Mucosa of gallbladder (tissue), 1 donor: ENCODE data around the gene ZBED6. TPM values are rescaled to one million over a fixed set of nuclear protein-coding genes. Genes with fewer than 3 reads are reported as not detected.
"Not testable (repeated sequence)": the region's sequence is repeated elsewhere in the genome, so short reads cannot be mapped to it uniquely, and the experiment has no call there.

Source experiments
- DNase-seq: peaks from one replicate; pipeline ENCODE4 v3.0.0-alpha.2; 2020; ENCODE audit warnings: low spot score
- total RNA-seq: library from RNA; stranded (reverse); gene quantifications from one replicate; pipeline ENCODE4 v1.2.1, GENCODE V29; 2021
- donor health status: DM: no; HTN: no; CAD: no.

ZBED6 gene
- total RNA-seq, 1 donor from 2014 or later: 35.1 TPM

GRCh38 chr1:203778146-203778545, 17.3 kb upstream of the ZBED6 start:
- no peak for DNase-seq

DNA sequence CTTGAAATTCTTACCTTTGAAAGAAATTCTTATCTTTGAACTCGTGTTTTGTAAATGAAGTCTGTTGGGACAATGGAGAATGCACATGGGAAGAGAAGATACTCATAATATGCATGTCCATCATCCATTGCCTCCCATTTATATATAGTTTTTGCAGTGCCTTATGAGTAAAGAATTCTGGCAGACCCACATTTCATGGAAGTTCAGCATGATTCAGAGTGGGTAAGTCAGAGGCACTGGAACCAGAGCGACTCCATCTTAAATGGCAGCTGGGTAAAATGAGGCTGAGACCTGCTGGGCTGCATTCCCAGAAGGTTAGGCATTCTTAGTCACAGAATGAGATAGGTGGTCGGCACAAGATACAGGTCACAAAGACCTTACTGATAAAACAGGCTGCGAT, 16.6 kb upstream of the ZBED6 start:
- DNase-seq: no peak

GRCh38 chr1:203781962-203782361, 13.5 kb upstream of the ZBED6 start:
- DNase-seq: no peak

DNA sequence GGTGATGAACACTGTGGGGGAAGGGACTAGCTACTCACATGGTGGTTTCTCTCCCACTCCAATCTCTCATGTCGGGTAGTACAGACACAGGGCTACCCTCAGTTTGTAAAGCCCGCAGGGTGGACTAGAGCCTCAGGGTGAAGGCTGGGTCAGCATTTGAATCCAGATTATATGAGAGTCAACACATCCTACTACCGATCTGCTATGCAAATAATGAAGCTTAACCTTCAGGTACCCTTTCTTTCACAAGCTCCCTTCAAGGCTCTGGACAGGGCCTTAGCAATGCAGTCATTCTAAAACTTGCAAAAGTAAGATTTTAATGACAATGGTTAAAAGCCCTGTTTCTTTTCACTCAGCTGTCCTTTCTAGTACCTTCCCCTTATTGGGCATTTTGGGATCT, 5.5 kb upstream of the ZBED6 start:
- DNase-seq: no peak

DNA sequence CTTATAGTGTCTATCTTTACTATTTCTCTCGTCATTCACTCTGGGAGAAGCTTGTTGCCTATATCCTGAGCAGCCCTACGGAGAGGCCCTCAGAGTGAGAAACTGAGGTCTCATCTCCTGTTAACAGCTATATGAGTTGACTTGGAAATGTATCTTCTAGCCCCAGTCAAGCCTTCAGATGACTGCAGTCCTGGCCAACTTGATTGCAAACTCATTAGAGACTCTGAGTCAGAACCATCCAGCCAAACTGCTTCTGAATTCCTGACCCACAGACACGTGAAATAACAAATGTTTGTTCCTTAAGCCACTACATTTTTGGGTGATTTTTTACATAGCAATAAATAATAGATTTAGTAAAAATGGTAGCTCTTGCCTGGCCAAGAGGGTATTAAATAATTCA, 3.9 kb upstream of the ZBED6 start:
- no peak for DNase-seq

DNA sequence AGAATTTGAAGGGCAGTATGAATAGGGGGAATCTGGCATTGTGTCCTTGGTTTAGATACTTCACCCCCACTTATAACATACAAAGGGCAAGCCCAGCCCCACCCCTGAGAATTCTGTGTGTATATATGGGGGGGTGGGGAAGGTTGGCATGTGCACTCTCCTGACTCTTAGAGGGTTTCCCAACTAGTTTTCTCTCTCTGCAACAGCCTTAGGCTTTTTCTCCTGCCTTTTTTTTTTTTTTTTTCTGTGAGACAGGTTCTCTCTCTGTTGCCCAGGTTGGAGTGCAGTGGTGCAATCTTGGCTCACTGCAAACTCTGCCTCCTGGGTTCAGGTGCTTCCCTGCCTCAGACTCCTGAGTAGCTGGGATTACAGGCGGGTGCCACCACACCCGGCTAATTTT, 2.9 kb upstream of the ZBED6 start:
- DNase-seq: no peak

- not testable (repeated sequence) for DNase-seq
Observed at GRCh38 chr1:203793561-203793960, 1.9 kb upstream of the ZBED6 start.

GRCh38 chr1:203794764-203795440, 521 bp upstream of the ZBED6 start:
- DNase-seq: no peak

GRCh38 chr1:203796236-203796605, 798 bp downstream of the ZBED6 start:
- DNase-seq: no peak

GRCh38 chr1:203797216-203797615, 1.8 kb downstream of the ZBED6 start:
- DNase-seq: no peak

DNA sequence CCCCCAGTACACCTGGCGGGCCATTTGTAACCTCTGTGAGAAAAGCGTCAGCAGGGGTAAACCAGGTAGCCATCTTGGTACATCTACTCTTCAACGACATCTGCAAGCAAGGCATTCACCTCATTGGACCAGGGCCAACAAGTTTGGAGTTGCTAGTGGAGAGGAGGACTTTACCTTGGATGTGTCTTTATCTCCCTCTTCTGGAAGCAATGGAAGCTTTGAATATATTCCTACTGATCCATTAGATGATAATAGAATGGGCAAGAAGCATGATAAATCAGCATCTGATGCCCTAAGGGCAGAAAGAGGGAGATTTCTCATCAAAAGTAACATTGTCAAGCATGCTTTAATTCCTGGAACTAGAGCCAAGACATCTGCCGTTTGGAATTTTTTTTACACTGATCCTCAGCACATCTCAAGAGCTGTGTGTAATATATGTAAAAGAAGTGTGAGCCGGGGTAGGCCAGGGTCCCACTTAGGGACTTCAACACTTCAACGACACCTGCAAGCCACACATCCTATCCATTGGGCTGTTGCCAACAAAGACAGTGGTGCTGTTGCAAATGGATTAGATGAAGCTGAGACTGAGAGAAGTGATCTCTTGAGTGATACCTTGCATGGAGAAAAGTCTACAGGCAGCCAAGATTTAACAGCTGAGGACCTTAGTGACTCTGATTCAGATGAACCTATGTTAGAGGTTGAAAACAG, 2.7 kb downstream of the ZBED6 start:
- no peak for DNase-seq

DNA sequence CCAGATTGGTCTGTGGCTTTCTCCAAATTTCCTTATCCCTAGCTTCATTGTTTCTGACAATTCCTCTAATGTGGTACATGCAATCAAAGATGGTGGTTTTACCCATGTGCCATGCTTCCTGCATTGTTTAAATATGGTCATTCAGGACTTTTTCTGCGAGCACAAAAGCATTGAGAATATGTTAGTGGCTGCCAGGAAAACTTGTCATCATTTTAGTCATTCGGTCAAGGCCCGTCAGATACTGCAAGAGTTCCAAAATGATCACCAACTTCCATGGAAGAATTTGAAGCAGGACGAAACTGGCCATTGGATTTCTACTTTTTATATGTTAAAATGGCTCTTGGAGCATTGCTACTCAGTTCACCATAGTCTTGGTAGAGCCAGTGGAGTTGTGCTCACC, 3.7 kb downstream of the ZBED6 start:
- no peak for DNase-seq

- DNase-seq: no peak
Observed at GRCh38 chr1:203799971-203800370, 4.5 kb downstream of the ZBED6 start.

GRCh38 chr1:203805689-203806088, 10.3 kb downstream of the ZBED6 start:
- no peak for DNase-seq

DNA sequence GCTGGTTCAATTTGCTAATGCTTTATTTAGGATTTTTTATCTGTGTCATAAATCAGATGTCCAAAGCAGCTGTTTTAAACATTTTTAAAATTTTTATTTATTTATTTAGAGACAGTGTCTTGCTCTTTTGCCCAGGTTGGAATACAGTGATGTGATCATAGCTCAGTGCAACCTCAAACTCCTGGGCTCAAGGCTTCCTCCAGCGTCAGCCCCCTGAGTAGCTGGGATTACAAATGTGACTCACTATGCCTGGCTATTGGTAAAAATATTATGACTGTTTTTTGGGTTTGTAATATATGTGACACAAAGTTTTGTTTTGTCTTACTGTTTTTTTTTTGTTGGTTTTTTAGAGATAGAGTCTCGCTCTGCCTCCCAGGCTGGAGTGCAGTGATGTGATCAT, 11.8 kb downstream of the ZBED6 start:
- DNase-seq: no peak

GRCh38 chr1:203813581-203814341, 18.3 kb downstream of the ZBED6 start:
- no peak for DNase-seq

DNA sequence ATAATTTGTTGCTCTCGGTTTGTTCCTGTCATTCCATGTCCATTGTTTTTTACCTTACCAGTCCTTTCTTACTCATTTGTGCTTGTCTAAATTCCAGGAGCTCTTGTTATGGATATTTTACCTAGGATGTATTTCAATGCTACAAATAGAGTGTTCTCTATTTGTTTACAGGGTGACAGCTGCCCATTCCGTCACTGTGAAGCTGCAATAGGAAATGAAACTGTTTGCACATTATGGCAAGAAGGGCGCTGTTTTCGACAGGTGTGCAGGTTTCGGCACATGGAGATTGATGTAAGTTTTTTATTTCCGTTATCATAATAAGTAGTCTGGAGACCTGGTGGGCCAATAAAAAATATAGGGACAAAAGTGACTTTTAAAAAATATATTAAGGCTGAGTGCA, 23.0 kb downstream of the ZBED6 start:
- DNase-seq: no peak

DNA sequence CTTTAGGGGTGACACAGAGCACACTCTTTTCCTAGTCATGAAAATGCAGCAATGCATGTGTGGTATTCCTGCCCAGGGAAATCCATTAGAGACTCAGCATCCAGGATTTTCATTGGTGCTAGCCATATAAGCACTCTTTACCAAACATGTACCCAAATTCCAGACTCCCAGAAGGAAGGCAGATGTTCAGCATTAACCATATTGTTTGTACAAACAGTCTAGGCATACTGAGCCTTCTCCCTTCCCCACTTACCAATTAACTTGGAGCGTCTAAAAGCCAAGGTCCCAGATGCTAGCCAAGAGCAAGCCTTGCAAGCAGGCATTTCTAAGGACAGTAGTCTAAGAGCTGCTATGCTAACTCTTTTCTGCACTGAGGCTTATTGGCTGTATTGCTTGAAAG, 27.9 kb downstream of the ZBED6 start:
- no peak for DNase-seq

DNA sequence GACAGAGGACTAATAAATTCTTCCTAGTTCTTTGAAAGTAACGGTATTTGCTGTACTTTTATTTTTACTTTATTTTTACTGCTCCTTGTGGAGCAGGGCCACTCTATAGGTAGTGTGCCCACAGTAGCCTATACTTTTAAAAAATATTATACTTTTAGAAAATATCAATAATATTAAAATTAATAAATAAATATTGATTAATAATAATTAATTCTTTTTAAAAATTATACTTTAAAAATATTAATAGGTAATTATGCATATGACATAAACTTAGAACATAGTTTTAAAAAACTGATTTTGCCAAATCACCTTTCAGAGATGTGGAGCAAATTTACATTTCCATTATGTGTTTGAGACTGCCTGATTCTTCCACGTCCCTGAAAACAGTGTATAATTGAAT, 30.8 kb downstream of the ZBED6 start:
- no peak for DNase-seq

DNA sequence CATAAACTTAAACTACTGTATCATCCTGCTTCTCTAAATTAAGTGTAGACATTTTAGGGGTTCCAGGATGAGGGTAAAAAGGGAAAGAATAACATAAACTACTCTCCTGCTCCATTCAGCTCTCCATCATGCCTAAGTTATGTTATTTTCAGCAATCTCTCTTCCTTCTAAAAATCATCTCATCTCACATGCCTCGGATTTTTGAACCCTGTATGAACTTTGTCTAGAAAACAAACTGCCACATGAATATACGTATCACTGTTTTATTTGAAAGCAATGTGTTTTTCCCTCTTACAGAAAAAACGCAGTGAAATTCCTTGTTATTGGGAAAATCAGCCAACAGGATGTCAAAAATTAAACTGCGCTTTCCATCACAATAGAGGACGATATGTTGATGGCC, 32.6 kb downstream of the ZBED6 start:
- DNase-seq: no peak

GRCh38 chr1:203828503-203828902, 33.1 kb downstream of the ZBED6 start:
- no peak for DNase-seq

- not testable (repeated sequence) for DNase-seq
Observed at GRCh38 chr1:203829247-203829646, 33.8 kb downstream of the ZBED6 start.

DNA sequence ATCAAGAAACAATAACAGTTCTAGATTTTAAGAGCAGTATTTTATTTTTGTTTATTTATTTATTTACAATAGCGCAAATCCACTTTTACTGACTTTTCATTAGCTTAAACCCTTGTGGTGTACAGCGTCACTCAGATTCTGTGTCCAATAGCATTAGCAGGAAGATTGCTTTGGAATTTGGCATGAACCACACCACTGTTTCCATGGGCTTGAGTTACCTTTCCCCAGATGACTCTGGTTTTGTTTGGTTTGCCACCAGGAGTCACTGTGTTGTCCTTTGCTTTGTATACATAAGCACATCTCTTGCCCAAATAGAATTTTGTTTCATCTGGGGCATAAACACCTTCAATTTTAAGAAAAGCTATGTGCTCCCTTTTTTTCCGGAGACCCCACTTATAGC, 40.1 kb downstream of the ZBED6 start:
- no peak for DNase-seq
